ENCODE measurements around the gene INHBC.

- no peak for TF ChIP-seq EZH2 (IDR thresholded peaks at IDR 0.05; ENCODE audit: borderline replicate concordance, insufficient read depth, low read depth, low read length, poor library complexity, severe bottlenecking)
- TF ChIP-seq, protein P1, sequence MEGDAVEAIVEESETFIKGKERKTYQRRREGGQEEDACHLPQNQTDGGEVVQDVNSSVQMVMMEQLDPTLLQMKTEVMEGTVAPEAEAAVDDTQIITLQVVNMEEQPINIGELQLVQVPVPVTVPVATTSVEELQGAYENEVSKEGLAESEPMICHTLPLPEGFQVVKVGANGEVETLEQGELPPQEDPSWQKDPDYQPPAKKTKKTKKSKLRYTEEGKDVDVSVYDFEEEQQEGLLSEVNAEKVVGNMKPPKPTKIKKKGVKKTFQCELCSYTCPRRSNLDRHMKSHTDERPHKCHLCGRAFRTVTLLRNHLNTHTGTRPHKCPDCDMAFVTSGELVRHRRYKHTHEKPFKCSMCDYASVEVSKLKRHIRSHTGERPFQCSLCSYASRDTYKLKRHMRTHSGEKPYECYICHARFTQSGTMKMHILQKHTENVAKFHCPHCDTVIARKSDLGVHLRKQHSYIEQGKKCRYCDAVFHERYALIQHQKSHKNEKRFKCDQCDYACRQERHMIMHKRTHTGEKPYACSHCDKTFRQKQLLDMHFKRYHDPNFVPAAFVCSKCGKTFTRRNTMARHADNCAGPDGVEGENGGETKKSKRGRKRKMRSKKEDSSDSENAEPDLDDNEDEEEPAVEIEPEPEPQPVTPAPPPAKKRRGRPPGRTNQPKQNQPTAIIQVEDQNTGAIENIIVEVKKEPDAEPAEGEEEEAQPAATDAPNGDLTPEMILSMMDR (IDR thresholded peaks at IDR 0.05) = no peak
Measured at GRCh38 chr12:57498132-57498502, 63.5 kb downstream of the INHBC start.

All from B cell (primary cell).